LHCN-M2 (cell line): ENCODE results near the gene C2CD2. TPM values are rescaled to one million over a fixed set of nuclear protein-coding genes. Genes with fewer than 3 reads are reported as not detected.
A peak's percentile ranks its signal among the peaks of the same experiment; 100 is the strongest.

ENCODE experiments used
- DNase-seq: peaks from one replicate; pipeline ENCODE4 v3.0.0-alpha.2; 2012; ENCODE audit warnings: low read depth
- total RNA-seq: library from RNA; depleted of rRNA; stranded (reverse); fragments of >200 nt; gene quantifications from 2 replicates; pipeline ENCODE4 v1.2.3, GENCODE V29; 2014

Gene C2CD2
- total RNA-seq, 1 experiment from 2014 or later: 22.2 TPM

DNA sequence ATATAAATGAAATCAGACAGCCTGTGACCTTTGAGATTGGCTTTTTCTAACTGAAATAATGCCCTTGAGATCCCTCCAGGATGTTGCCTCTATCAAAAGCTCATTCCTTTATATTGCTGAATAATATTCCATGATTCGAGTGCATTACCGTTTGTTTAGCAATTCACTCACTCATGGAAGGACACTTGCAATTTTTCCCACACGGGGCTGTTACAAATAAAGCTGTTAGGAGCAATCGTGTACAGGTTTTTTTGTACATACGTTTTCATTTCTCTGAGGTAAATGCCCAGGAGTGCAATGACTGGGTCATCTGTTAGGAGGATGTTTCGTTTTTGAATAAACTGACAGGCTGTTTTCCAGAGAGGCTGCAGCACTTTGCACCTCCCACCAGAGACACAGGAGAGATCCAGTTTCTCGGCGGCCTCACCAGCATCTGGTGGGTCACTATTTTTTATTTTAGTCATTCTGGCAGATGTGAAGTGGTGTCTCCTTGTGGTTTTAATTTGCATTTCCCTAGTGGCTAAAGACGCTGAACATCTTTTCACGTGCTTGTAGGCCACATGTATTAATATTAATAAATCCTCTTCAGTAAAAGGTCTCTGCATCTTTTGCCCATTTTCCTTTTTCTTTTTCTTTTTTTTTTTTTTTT lies 85.6 kb downstream of the C2CD2 start:
- DNase-seq: peak; percentile 37

DNA sequence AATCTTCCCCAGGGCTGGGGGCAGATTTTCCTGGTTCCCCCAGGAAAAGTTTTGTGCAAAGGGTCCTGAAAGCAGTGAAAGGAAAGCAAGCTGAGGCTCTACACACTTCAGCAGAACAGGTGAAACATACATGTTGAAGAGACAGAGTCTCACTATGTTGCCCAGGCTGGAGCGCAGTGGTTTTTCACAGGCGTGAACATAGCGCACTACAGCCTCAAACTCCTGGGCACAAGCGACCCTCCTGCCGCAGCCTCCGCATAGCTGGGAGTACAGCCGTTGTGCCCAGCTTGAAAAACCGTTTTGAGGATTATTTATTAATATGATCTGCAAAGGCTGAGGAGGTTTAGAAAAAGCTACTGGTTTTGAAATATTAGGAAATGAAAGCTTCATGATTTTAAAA lies 86.5 kb downstream of the C2CD2 start:
- DNase-seq: no peak

DNA sequence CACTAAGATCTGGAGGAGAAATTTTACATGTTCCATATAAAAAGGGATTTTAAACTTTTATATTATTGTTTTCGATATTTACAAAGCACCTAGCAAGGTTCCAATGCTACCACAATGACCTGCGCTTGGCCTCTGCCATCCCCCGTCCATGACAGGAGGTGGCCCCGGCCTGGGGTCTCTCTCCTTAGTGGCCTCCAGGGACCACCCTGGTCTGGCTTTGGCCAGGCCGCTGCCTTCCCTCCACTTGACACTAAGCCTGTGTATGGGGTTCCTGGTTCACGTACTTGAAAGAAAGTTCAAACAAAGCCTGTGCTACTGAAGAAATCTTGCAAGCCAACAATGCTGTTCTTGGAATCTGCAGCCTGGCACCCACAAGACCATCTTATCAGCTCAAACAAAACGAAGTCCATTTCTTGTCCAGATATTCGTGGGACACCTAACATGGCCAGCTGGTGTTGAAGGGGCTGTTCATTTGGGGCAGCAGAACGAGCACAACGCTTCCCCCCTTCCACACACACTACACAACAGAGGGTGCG lies 87.5 kb downstream of the C2CD2 start:
- DNase-seq: no peak

DNA sequence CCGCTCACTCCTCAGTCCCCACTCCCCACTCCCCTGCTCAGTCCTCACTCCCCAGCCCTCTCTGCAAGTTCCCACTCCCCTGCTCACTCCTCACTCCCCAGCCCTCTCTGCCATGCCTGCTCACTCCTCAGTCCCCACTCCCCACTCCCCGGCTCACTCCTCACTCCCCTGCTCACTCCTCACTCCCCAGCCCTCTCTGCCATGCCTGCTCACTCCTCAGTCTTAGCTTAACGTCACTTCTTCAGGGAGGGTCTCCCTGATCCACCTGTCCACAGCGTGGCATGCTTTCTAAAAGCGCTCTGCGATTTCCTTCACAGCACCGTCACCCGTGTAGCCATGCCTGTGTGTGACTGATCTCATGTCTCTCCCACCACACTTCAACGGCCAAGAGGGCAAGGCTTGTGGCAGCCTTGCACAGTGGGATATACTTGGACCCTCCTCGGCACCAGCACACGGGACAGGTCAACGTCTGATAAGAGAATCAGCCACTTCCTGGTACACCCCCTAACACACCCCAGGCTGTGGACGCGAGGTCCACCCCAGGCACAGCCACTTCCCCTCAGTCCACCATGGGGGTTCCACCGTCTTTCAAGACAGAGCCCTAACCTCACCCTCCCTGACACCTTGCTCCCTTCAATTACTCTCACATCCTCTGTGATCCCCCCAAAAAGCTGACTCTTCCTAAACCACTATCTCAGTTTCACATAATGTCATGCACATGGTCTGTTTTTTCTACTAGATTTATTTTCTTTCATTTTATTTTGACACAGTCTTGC lies 88.6 kb downstream of the C2CD2 start:
- DNase-seq: no peak

DNA sequence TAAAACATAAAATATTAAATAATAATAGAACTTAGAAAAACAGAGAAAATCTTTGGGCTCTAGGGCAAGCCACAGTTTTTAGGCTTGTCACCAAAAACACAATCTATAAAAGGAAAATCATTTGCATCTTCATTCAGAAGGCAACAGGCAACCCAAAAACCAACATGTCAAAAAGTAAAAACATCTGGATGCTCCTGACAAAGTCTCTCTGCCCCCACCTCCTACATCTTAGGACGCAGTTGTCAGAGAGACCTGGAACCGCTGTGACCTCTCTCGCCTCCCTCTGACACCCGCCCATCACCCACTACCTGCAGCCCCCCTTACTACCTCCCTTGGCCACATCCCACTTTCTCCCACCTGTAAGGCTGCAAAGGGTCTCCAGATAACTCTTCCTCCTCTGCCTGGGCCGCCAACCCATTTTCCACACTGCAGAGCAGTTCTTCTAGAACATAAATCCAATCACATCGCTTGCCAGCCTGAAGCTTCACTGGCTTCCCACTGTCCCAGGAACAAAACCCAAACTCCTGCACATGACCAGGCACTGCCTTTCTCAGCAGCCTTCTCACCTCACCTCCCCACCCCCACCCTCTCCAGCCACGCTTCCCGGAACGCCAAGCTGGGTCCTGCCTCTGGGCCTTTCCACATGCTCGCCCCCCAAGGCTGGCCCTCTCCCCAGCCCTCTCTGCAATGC lies 89.4 kb downstream of the C2CD2 start:
- DNase-seq: no peak

DNA sequence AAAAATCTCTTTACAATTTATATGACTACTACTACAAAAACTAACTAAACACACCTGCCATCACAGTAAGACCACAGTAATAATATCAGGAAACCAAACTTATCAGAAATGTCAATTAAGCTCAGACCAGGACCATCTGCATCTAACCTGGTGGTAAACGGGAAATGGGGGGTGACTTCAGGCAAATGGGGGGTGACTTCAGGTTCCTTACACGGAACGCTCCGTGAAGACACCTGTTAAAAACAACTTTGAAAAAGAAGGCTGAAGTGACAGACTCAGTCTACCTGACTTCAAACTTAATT lies 90.4 kb downstream of the C2CD2 start:
- DNase-seq: no peak

DNA sequence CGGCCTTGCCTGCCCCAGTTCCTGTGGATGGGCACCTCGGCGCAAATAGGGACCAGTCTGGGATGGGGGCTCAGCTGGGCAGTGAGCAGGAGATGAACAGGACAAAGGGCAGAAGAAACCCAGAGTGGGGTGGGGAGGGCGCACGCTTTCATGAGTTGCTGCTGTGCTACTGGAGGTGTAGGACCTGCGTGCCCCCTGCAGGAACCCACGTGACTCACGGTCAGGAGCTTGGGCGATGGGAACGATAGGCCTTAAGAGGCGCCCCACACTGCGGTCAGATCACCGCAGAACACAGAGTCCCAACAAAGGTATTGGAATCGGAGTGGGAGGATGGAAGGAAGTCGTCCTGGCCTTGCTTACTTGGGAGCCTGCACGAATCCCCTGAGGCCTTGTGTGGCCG lies 91.8 kb downstream of the C2CD2 start:
- no peak for DNase-seq

DNA sequence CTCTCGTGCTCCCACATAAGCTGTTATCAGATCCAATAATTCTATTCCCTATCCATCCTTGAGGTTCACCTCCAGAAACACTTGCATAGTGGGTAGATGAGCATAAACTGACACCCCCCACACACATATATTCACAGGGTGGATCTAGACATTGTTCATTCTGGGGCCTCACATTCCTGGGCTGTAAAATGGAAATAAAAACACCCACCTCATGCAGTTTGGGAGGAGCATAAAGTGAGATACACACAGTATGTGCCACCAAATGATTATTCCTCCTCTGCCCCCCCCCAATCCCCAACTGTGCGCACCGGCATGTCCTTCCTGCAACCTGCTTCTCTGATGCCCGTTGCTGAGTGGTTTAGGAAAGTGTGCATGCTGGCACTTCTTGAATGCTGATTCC lies 92.6 kb downstream of the C2CD2 start:
- DNase-seq: no peak

DNA sequence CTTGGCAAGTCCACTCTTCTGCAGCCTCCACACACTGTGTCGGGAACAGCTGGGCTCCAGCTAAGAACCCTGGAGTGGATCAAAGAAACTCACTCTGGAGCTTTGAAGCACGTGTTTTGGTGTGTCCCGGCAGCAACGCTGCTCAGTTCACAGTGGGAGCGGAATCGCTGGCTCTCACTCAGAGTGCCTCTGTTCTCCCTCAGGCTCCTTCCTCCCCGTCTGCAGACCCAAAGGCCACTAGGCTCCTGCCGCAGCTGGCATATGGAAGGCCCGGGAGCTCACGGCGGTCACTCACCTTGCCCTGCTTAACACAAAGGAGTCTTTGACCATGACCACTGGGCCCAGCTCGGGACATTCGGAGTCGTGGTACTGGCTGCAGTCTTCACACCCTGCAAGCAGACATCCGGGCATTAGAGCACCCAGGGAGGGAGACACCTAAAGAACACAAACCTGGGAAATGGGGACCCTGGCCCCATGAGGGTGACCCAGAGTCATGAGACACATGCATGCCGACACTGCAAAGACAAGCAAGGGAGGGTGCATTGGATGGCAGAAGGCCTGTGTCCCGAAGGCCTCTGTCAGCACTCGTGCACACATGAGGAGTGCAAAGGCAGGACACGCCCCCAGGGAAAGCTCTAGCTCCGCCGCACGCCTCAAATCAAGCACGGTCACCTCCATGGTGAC lies 94.4 kb downstream of the C2CD2 start:
- DNase-seq: no peak

DNA sequence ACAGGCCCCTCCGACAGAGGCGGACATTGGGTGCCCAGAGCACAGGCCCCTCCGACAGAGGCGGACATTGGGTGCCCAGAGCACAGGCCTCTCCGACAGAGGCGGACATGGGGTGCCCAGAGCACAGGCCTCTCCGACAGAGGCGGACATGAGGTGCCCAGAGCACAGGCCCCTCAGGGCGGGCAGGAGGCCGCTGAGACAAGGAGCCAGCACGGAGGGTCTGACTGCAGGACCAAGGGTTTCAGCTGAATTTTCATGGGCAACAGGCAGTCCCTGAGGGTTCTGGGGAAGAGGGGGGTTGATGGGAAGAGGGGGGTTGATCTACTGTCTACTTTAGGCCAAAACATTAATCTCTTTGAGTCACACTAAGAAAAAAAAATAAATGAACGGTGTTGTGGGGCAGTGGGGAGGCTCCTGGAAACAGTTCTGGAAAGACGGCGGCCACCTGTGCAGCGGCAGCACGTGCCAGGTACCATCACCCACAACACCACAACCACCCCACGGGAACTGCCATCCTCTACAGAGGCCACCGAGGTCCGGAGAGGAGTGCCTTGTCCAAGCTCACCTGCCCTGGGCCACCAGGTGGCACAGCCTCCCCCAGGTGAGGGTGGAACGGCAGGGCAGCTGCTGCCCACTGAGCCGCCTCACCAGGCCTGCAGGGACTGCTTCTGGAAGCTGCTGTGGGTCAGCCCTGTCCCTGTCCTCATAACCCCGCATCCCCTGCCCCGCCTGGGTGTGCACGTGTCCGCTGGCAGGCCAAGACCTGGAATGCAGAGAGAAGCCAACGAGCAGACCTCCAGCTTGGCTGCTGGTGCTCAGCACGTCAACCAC lies 95.1 kb downstream of the C2CD2 start:
- no peak for DNase-seq

DNA sequence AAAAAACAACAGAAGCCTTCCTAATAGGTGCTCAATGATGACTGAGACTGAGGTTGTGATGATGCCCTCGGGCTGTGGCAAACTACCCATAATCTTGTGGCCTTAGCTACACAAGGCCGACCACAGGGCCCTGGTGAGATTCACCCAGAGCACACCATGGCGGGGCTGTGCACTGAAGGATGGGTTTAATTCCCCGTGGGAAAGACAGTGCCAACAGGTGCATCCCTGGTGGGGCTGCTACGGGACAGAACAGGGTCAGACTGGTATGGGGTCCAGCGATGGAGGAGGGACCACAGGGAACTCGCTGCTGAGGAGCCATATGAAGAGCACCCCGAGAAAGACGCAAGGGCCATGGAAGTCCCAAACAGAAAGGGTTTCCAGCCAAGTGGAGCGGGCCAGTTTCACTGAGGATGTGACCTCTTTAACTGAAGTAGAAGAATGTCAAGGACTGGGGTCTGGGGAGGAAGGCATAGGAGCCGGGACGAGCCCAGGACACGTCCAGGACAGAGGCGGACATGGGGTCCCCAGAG lies 96.0 kb downstream of the C2CD2 start:
- DNase-seq: no peak

DNA sequence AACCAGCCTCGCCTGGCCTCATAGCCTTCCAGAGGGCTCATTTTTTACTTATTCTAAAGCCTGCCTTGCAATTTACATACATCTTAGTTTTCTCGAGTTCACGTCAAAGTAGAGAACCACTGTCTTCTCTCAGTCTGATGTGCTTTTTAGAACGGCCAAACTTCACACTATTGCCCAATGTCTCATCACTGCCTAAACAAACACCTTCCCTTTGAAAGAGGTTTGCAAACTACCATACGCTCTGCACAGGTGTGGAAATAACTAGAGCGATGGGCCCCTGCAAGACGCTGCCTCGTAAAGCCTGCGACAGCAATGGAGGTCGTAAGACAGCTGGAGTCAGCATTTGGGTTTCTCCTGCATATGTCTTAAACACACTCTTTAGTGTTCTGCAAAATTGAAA lies 97.2 kb downstream of the C2CD2 start:
- no peak for DNase-seq

DNA sequence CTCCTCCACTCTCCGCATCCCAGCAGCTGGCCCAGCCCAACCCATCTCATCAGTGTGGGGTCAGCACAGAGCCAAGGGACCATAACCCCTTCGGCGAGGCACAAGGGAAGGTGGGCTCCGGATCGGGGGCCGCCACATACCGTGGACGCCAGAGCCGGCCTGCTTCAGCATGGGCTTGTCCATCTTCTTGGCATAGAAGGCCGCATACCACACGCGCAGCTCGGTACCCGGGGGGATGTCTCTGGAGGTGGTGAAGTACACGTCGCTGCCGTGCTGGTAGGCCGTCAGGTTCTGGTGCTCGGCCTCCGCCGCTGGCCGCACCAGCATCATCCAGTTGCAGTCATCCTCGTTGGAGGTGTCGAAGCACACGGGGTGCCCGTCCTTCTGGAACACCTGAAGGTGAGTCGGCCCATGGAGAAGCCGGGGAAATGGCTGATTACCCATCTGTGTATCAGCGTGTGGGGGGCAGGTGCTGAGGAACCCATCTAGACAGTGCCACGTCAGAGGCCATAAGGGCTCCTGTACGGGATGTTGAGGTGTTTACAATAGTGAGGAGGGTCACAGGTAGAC lies 99.3 kb downstream of the C2CD2 start:
- no peak for DNase-seq

DNA sequence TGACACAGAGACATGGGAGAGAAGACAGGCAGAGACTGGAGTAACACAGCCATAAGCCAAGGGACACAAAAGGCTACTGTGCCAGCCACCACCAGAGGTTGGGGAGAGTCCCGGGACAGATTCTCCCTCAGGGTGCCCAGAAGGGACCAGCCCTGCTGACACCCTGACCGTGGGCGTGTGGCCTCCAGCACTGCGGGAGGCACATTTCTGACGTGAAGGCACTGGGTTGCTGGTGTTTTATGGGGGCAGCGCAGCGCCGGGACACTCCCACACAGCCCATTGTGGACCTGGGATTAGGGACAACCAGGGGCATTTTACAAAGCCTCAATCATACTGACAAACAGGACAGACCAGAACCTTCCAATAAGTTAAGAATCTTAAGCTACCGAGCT lies 100.9 kb downstream of the C2CD2 start:
- DNase-seq: no peak

DNA sequence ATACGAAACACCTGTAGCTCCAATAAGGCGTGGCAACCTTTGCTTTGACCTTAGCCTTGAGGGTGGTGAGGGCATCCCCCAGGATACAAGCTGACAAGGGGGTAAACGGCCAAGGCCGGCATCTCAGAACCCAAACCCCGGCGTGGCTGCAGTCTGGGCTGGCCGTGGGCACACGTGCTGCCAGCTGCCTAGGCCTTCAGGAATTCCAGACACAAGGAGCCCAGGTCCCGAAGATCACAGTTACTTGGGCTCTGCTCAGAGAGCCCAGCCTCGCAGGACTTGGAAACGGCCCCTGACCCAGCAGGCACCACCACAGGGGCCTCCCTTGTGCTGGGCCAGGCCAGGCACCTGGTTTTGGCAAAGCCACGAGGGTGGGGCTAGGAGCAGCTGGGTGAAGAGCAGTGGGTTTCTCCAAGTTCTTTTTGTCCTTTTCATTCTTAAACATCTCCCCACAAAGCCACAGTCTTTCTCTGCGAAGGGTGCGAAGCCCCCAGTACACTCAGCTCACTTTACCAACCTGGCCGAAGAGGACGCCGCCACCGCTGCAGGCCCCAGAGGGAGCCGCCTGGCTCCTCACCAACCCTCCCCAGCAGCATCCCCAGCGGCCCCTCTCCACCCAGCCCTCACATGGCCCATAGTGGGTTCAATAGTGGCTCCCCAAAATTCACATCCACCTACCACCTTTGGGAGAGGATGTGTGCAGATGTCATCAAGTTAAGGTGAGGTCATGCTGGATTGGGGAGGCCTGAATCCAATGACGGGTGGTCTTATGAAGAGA lies 101.5 kb downstream of the C2CD2 start:
- no peak for DNase-seq

DNA sequence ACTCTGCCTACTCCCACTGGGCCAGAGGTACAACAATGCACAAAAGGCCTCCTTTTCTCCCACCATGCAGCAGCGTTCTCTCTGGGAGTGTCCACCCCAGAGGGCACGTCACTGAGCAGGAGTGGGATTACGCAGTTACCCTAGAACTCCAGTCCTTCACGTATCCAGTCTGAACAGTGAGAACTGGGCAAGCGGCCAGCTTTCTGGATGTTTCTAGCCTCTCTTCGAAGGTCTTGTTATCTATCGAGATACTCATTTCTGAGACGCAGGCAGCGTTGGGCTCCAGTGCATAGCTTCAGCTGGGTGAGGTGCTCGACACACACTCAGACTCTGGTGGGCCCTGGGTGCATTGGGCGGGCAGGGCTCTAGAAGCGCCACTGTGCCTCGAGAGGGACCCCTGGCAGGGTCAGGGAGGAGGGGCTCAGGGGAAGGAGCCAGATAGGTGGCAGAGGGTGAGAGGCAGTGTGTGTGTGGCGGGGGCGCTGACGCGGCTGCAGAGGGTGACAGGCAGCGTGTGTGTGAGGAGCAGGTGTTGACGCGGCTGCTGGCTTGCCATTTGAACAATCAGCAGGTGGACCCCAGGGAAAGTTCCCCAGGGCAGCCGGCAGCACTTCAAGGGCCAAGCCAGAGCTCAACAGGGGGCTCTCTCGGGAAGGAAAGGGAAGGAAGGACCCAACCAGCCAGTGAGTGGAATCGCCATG lies 102.6 kb downstream of the C2CD2 start:
- DNase-seq: no peak

DNA sequence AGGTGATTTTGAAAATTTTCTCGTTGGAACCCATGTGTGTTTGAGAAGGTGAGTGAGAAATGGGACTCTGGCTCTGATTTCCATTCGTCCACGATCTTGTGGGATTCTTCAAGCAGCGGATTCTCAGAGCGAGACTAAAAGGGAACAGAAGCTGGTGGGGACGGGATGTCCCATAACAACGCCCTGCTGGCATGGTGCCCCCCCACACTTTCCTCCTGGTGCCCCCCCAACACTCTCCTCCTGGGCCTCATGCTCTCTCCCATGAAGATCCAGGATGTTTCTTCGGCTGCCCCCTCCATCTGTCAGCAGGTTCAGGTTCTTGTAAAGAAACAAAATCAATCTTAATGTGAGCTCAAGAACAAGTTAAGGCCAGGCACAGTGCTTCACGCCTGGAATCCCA lies 103.7 kb downstream of the C2CD2 start:
- DNase-seq: no peak

DNA sequence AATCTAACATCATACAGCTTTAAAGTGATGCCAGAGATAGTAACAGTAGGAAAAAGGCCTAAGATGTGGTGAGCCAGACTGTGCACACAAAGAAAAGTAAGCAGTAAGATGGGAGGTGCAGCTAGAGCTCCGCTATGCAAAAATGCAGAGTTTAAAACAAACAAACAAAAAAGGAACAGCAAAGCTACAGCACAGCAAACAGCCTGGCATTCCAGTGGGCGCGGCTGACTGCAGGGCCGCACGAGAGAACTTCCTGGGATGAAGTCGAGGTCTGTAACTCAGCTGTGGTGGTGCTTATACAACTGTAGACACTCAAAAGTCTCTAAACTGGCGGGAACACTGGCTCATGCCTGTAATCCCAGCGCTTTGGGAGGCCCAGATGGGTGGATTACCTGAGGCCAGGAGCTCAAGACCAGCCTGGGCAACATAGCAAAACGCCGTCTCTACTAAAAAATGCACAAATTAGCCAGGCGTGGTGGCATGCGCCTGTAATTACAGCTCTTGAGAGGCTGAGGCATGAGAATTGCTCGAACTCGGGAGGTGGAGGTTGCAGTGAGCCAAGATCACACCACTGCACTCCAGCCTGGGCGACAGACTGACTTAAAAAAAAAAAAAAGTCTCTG lies 104.7 kb downstream of the C2CD2 start:
- no peak for DNase-seq

DNA sequence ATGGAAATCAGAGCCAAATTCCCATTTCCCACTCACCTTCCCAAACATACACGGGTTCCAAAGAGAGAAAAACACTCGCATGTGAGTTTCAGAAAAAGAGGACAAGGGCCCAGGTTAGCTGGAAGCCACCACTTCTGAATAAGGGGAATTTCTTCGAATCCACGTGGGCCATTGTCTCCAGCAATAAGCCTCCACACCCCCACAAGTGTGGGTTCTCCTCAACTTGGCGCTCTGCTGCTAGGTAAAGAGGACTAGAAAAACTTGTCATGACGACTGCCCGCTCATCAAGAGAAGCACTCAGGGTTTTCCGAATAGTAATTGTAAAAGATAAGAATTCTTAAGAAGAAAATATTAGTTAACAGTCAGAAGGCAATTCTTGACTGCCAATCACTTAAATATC lies 105.3 kb downstream of the C2CD2 start:
- no peak for DNase-seq
